ENCODE data around the gene CHCHD4. TPM values are rescaled to one million over a fixed set of nuclear protein-coding genes. Genes with fewer than 3 reads are reported as not detected.
"Not testable (repeated sequence)": the region's sequence is repeated elsewhere in the genome, so short reads cannot be mapped to it uniquely, and the experiment has no call there.

Gene CHCHD4
- total RNA-seq, 1 donor from 2014 or later = 11.1 TPM

- intact Hi-C loops (cut with DNase I) = no loop called here
- no peak for ATAC-seq
- DNase-seq (ENCODE audit: low spot score) = no peak
Observed at GRCh38 chr3:14092464-14092863, 32.2 kb downstream of the CHCHD4 start.

- intact Hi-C loops (cut with DNase I); DNase-seq (ENCODE audit: low spot score); ATAC-seq: not testable (repeated sequence)
Observed at GRCh38 chr3:14091959-14092358, 32.7 kb downstream of the CHCHD4 start.

GRCh38 chr3:14087461-14087860 is 37.2 kb downstream of the CHCHD4 start:
- not testable (repeated sequence) for DNase-seq (ENCODE audit: low spot score); ATAC-seq
- intact Hi-C loops (cut with DNase I) = loop anchor here (10.0 kb wide), 1 partner anchor 267 kb away; no protein-coding TSS in a partner anchor

GRCh38 chr3:14082108-14082657 is 42.5 kb downstream of the CHCHD4 start:
- DNase-seq (ENCODE audit: low spot score) = no peak
- no peak for ATAC-seq
- intact Hi-C loops (cut with DNase I) = loop anchor here (10.0 kb wide), 1 partner anchor 273 kb away; no protein-coding TSS in a partner anchor

GRCh38 chr3:14077310-14077709 is 47.4 kb downstream of the CHCHD4 start:
- no peak for DNase-seq (ENCODE audit: low spot score)
- intact Hi-C loops (cut with DNase I) = no loop called here
- ATAC-seq = no peak

- DNase-seq (ENCODE audit: low spot score); ATAC-seq; intact Hi-C loops (cut with DNase I): not testable (repeated sequence)
Observed at GRCh38 chr3:14075233-14075632, 49.4 kb downstream of the CHCHD4 start.

GRCh38 chr3:14064910-14065309 is 59.8 kb downstream of the CHCHD4 start:
- DNase-seq (ENCODE audit: low spot score) (no peak), ATAC-seq (no peak)
- intact Hi-C loops (cut with DNase I) = no loop called here

- intact Hi-C loops (cut with DNase I) = no loop called here
- ATAC-seq (no peak), DNase-seq (ENCODE audit: low spot score) (no peak)
Observed at GRCh38 chr3:14063152-14063551, 61.5 kb downstream of the CHCHD4 start.

Other genes starting within 250 kb of the CHCHD4 start
- gene WNT7A, start 244.8 kb downstream of the CHCHD4 start, total RNA-seq = not detected
- 67.7 TPM for gene TMEM43, start 182 bp upstream of the CHCHD4 start, total RNA-seq
- gene XPC, start 53.7 kb upstream of the CHCHD4 start, total RNA-seq = 54.2 TPM
- gene LSM3, start 53.9 kb upstream of the CHCHD4 start, total RNA-seq = 8.9 TPM

Measured in sciatic nerve (tissue), 2 donors.